Osteocyte (in vitro differentiated cells): ENCODE data around the gene WNT2B. TPM values are rescaled to one million over a fixed set of nuclear protein-coding genes. Genes with fewer than 3 reads are reported as not detected.
A peak's percentile ranks its signal among the peaks of the same experiment; 100 is the strongest.

Source experiments
- DNase-seq: peaks from one replicate; pipeline ENCODE4 v3.0.0; 2021; ENCODE audit warnings: mixed read lengths; ENCODE audit not compliant: unreplicated experiment; ENCODE audit errors: extremely low spot score
- H3K27ac Mint-ChIP-seq: one replicate; pipeline ENCODE4 v1.8.0; 2021; ENCODE audit warnings: mild to moderate bottlenecking, mixed read lengths; ENCODE audit not compliant: unreplicated experiment
- H3K27me3 Mint-ChIP-seq: one replicate; pipeline ENCODE4 v1.8.0; 2021; ENCODE audit warnings: mixed read lengths; ENCODE audit not compliant: unreplicated experiment
- H3K36me3 Mint-ChIP-seq: one replicate; pipeline ENCODE4 v1.8.0; 2021; ENCODE audit warnings: mixed read lengths; ENCODE audit not compliant: unreplicated experiment
- H3K4me1 Mint-ChIP-seq: one replicate; pipeline ENCODE4 v1.8.0; 2021; ENCODE audit warnings: mixed read lengths; ENCODE audit not compliant: unreplicated experiment
- H3K4me3 Mint-ChIP-seq: one replicate; pipeline ENCODE4 v1.8.0; 2021; ENCODE audit warnings: mild to moderate bottlenecking, moderate library complexity, mixed read lengths; ENCODE audit not compliant: unreplicated experiment
- H3K9me3 Mint-ChIP-seq: one replicate; pipeline ENCODE4 v1.8.0; 2021; ENCODE audit warnings: mixed read lengths; ENCODE audit not compliant: unreplicated experiment
- total RNA-seq: library from RNA; stranded (reverse); gene quantifications from 2 replicates; pipeline ENCODE4 v1.2.1, GENCODE V29; 2021
- TF ChIP-seq, protein P1 (sequence below): fragments of 200-600 bp; sonication (generic); IDR thresholded peaks from 2 replicates; pipeline ENCODE4 v1.5.0; 2021; ENCODE audit warnings: antibody characterized with exemption, mild to moderate bottlenecking, moderate library complexity

WNT2B gene
- total RNA-seq, 1 donor from 2014 or later: 2.3 TPM

DNA sequence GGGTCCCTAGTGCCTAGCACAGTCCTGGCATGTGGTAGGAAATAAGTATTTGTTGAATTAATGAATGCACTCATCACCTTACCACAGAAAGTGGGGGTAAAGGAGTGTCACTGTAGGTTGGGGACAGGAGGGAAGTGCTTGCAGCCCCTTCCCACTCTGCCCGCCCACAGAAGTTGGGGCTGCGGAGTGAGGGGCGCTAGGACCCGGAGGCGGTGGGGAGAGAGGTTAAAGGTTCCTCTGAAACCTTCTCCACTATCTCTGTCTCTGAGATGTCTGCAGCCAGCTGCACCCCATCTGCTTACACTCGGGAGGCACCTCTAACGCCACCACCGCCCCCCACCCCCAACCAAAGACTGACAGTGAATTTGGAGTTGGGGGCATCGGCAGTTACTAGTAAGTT lies 1.4 kb upstream of the WNT2B start:
- no peaks in the 10 kb centered on the region for H3K36me3 Mint-ChIP-seq
- peak overlapping the region; percentile 73 for H3K4me3 Mint-ChIP-seq
- H3K27me3 Mint-ChIP-seq: peaks cover 10% of the 10 kb centered on the region
- H3K4me1 Mint-ChIP-seq: peaks cover 15% of the 10 kb centered on the region
- TF ChIP-seq, protein P1, sequence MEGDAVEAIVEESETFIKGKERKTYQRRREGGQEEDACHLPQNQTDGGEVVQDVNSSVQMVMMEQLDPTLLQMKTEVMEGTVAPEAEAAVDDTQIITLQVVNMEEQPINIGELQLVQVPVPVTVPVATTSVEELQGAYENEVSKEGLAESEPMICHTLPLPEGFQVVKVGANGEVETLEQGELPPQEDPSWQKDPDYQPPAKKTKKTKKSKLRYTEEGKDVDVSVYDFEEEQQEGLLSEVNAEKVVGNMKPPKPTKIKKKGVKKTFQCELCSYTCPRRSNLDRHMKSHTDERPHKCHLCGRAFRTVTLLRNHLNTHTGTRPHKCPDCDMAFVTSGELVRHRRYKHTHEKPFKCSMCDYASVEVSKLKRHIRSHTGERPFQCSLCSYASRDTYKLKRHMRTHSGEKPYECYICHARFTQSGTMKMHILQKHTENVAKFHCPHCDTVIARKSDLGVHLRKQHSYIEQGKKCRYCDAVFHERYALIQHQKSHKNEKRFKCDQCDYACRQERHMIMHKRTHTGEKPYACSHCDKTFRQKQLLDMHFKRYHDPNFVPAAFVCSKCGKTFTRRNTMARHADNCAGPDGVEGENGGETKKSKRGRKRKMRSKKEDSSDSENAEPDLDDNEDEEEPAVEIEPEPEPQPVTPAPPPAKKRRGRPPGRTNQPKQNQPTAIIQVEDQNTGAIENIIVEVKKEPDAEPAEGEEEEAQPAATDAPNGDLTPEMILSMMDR: no peak
- H3K9me3 Mint-ChIP-seq: no peaks in the 10 kb centered on the region
- H3K27ac Mint-ChIP-seq: no peak overlapping the region
- no peak for DNase-seq

DNA sequence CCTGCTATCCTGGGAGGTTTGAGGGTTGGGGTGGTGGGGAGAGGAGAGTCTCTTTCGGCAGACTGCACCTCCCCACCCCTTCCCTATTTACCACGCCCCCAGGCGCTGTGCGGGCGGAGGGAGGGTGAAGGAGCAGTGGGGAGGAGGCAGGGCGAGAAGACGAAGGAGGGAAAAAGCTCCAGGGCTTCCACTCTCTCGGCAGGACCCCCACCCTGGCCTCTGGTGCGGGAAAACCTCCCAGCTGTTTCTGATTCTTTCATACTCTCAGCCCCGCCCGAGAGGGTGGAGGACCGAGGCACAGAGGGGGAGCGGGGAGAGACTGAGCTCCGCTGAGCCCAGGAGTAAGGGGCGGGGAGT lies 866 bp upstream of the WNT2B start:
- Mint-ChIP-seq H3K4me3 (peak overlapping the region; percentile 73), H3K27me3 (peaks cover 9% of the 10 kb centered on the region), H3K9me3 (no peaks in the 10 kb centered on the region), H3K36me3 (no peaks in the 10 kb centered on the region), H3K27ac (no peak overlapping the region), H3K4me1 (peaks cover 16% of the 10 kb centered on the region)
- TF ChIP-seq, protein P1: no peak
- no peak for DNase-seq

DNA sequence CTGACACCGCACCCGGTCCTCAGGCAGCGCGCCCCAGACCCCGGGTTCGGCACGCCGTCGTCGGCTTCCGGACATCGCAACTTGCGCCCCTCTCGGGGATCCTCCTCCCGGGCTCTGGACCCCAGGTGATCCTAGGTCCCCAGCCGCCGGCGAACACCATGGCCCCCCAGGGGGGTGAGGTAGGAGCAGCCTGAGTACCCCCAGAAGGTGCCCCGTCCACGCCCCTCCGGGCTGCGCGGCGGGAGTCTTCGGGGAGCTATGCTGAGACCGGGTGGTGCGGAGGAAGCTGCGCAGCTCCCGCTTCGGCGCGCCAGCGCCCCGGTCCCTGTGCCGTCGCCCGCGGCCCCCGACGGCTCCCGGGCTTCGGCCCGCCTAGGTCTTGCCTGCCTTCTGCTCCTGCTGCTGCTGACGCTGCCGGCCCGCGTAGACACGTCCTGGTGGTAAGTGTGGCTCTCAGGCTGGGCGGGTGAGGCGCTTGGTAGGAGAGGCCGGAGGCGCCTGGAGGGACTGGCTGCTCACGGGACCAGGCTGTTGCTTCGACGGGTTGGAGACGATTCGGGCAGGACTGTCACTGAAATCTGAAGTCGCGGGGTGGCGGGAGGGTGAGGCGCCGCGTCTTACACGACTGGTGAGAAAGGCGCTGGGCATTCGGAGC lies 367 bp downstream of the WNT2B start:
- Mint-ChIP-seq H3K36me3 (no peaks in the 10 kb centered on the region), H3K4me3 (peak overlapping the region; percentile 57), H3K4me1 (peaks cover 27% of the 10 kb centered on the region), H3K9me3 (no peaks in the 10 kb centered on the region), H3K27ac (no peak overlapping the region), H3K27me3 (peaks cover 5% of the 10 kb centered on the region)
- DNase-seq: peak; percentile 75
- TF ChIP-seq, protein P1: no peak

DNA sequence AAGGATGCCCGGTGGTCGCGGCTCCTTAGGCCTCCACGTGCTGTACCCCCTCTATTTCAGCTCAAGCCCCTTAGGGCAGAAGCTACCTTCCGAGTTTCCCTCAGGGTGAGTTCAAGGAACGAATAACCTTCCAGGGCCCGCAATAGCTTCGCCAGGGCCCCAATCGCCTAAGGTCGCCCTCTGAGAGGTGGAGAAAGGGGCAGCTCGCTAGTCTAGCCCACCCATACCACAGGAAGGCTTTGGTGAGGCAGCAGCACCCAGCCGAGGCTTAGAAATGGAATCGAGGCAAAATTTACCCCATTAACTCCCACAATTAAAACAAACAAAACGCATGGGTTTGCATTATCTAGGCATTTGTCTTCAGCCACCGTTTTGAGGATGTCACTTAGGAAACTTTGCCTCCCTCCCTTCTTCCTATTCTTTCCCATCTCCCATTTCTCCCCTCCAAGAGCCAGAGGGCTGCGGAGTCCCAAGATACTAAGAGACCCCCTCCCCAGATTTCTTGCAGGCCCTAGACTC lies 954 bp downstream of the WNT2B start:
- H3K27ac Mint-ChIP-seq: no peak overlapping the region
- peaks cover 3% of the 10 kb centered on the region for H3K27me3 Mint-ChIP-seq
- H3K9me3 Mint-ChIP-seq: no peaks in the 10 kb centered on the region
- no peak for DNase-seq
- TF ChIP-seq, protein P1: no peak
- H3K4me3 Mint-ChIP-seq: peak overlapping the region; percentile 57
- no peaks in the 10 kb centered on the region for H3K36me3 Mint-ChIP-seq
- peaks cover 30% of the 10 kb centered on the region for H3K4me1 Mint-ChIP-seq

DNA sequence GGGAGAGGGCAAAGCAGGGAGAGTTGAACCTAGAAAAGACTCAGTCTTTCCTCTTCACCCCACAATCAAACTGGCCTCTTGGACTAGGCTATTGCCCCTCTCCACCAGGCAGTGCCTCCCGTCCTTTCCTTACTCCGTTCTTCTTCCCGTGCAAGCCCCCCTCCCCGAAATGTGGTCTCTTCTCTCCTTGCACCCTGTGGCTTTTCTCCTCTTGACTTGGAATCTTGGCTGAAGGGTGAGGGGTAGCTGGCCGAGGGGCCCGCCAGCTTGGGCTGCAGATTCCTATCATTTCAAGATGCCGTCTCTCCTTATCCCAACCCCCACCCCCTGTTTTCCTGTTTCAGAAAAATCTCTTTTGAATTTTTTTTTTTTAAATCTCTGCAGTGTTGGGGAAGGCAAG lies 1.6 kb downstream of the WNT2B start:
- Mint-ChIP-seq H3K4me1 (peaks cover 32% of the 10 kb centered on the region), H3K4me3 (no peak overlapping the region), H3K27me3 (peaks cover 3% of the 10 kb centered on the region), H3K27ac (no peak overlapping the region), H3K36me3 (no peaks in the 10 kb centered on the region), H3K9me3 (no peaks in the 10 kb centered on the region)
- peak; percentile 74 for DNase-seq
- TF ChIP-seq, protein P1: no peak
